Measurements from ENCODE around the gene NPIPA5.
"Not testable (repeated sequence)": the region's sequence is repeated elsewhere in the genome, so short reads cannot be mapped to it uniquely, and the experiment has no call there.

Gene NPIPA5

GRCh38 chr16:15388060-15388459 is 10.0 kb upstream of the NPIPA5 start:
- DNase-seq: not testable (repeated sequence)

GRCh38 chr16:15382810-15383209 is 4.7 kb upstream of the NPIPA5 start:
- not testable (repeated sequence) for DNase-seq

GRCh38 chr16:15357495-15357894 is 20.6 kb downstream of the NPIPA5 start:
- not testable (repeated sequence) for DNase-seq

GRCh38 chr16:15354846-15355245 is 23.2 kb downstream of the NPIPA5 start:
- DNase-seq: not testable (repeated sequence)

GRCh38 chr16:15352852-15353251 is 25.2 kb downstream of the NPIPA5 start:
- not testable (repeated sequence) for DNase-seq

GRCh38 chr16:15351745-15352144 is 26.3 kb downstream of the NPIPA5 start:
- DNase-seq: not testable (repeated sequence)

- DNase-seq: not testable (repeated sequence)
These were observed 26.8 kb downstream of the NPIPA5 start for GRCh38 chr16:15351251-15351650.

GRCh38 chr16:15348721-15349120 is 29.4 kb downstream of the NPIPA5 start:
- DNase-seq: not testable (repeated sequence)

- DNase-seq: not testable (repeated sequence)
These were observed 35.8 kb downstream of the NPIPA5 start for GRCh38 chr16:15342337-15342736.

GRCh38 chr16:15338986-15339385 is 39.1 kb downstream of the NPIPA5 start:
- DNase-seq: not testable (repeated sequence)

GRCh38 chr16:15337974-15338605 is 40.0 kb downstream of the NPIPA5 start:
- not testable (repeated sequence) for DNase-seq

- not testable (repeated sequence) for DNase-seq
These were observed 42.5 kb downstream of the NPIPA5 start for GRCh38 chr16:15335609-15336008.

GRCh38 chr16:15333969-15334368 is 44.1 kb downstream of the NPIPA5 start:
- not testable (repeated sequence) for DNase-seq

- DNase-seq: not testable (repeated sequence)
These were observed 47.1 kb downstream of the NPIPA5 start for GRCh38 chr16:15330978-15331377.

- not testable (repeated sequence) for DNase-seq
These were observed 53.1 kb downstream of the NPIPA5 start for GRCh38 chr16:15324954-15325353.

GRCh38 chr16:15323373-15323772 is 54.7 kb downstream of the NPIPA5 start:
- not testable (repeated sequence) for DNase-seq

- DNase-seq: not testable (repeated sequence)
These were observed 56.9 kb downstream of the NPIPA5 start for GRCh38 chr16:15321221-15321620.

GRCh38 chr16:15314562-15314961 is 63.5 kb downstream of the NPIPA5 start:
- not testable (repeated sequence) for DNase-seq
